ENCODE results near the gene TMEM108.

TMEM108 gene

DNA sequence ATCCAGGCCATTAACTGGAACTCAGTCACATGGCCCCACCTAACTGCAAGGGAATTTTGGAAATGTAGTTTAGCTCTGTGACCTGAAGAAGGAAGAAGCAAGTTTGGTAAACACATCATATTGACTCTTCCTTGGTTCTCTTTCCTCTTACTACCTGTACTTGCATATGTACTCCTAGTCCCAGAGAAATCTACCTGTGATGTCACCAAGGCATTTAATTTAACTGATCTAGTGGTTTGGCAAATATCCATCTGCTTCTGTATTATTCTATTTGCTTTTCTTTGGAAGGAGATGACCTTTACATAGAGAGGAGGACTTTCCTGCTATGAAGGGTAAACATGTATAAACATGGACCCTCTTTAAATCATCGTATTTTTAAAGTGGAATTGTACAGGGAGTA is 150.8 kb downstream of the TMEM108 start:
- Mint-ChIP-seq H3K36me3 (ENCODE audit: low read depth) (no peaks in the 10 kb centered on the region), H3K4me3 (no peak overlapping the region), H3K9me3 (no peaks in the 10 kb centered on the region), H3K4me1 (ENCODE audit: low read depth) (no peaks in the 10 kb centered on the region), H3K27me3 (ENCODE audit: low read depth) (no peaks in the 10 kb centered on the region), H3K27ac (no peak overlapping the region)

DNA sequence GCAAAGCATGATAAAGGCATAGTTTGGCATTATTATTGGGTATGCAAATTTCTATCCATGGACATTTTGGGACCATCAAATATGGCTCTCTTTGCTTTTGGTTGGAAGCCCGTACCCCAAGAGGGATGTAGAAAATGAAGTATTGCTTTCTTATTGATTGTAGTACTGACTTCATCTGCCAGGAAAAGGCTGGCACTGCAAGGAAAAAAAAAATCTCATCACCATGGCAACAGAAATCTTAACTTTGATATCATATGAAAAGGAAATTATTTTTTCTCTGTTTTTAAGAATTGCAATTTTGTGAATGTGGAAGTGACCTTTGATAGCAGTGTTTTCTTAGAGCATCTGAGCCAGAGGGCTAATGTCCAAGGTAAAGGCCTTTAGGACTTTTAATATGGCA is 151.7 kb downstream of the TMEM108 start:
- Mint-ChIP-seq H3K4me3 (no peak overlapping the region), H3K27me3 (ENCODE audit: low read depth) (no peaks in the 10 kb centered on the region), H3K27ac (no peak overlapping the region), H3K36me3 (ENCODE audit: low read depth) (no peaks in the 10 kb centered on the region), H3K9me3 (no peaks in the 10 kb centered on the region), H3K4me1 (ENCODE audit: low read depth) (no peaks in the 10 kb centered on the region)

DNA sequence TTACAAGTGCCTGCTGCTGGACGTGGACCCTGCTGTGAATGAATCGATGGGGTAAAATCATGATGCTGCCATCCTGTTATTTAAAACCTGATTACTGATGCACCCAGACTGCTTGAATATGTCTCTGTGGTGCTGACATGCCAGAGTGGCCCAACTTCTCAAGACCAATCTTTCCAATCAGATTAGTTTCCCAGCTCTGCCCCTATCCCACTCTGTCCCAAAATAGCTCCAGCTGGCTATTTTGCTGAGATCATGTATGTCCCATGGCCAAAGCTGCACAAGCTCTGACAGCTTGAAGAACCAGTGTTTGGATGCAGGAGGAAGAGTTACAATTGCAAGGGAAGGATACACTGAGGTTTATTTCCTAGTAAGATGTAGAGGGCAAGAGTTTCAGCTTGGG is 153.6 kb downstream of the TMEM108 start:
- H3K27ac Mint-ChIP-seq = no peak overlapping the region
- H3K4me3 Mint-ChIP-seq = no peak overlapping the region
- H3K36me3 Mint-ChIP-seq (ENCODE audit: low read depth) = no peaks in the 10 kb centered on the region
- no peaks in the 10 kb centered on the region for H3K27me3 Mint-ChIP-seq (ENCODE audit: low read depth)
- no peaks in the 10 kb centered on the region for H3K4me1 Mint-ChIP-seq (ENCODE audit: low read depth)
- no peaks in the 10 kb centered on the region for H3K9me3 Mint-ChIP-seq

DNA sequence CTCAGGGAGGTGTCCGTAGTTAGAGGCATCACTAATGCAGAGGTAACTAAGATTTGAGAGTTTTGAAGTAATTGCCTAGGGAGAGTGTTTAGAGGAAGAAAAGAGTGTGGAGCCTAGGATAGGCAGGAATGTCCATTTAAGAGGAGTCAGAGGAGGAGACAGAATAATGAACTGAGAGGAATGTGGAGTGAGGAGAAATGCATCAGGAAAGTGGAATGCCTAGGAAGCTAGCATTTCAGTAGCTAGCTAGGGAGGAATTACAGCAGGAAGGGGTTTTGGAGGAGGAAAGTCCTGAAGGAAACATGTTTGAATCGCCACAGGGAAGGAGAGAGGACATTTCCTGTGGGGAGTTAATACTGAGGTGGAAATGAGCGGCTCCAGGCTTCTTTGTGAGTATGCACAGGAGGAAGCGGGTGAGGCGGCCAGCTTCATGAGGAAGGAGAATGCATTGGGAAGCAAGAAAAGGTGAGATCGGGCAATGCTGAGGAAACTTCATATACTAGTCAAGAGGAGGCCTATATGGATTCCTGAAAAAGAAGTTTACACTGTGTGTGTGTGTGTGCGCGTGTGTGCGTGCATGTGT is 154.3 kb downstream of the TMEM108 start:
- no peaks in the 10 kb centered on the region for H3K36me3 Mint-ChIP-seq (ENCODE audit: low read depth)
- H3K27me3 Mint-ChIP-seq (ENCODE audit: low read depth) = no peaks in the 10 kb centered on the region
- no peaks in the 10 kb centered on the region for H3K4me1 Mint-ChIP-seq (ENCODE audit: low read depth)
- no peak overlapping the region for H3K4me3 Mint-ChIP-seq
- no peaks in the 10 kb centered on the region for H3K9me3 Mint-ChIP-seq
- no peak overlapping the region for H3K27ac Mint-ChIP-seq

DNA sequence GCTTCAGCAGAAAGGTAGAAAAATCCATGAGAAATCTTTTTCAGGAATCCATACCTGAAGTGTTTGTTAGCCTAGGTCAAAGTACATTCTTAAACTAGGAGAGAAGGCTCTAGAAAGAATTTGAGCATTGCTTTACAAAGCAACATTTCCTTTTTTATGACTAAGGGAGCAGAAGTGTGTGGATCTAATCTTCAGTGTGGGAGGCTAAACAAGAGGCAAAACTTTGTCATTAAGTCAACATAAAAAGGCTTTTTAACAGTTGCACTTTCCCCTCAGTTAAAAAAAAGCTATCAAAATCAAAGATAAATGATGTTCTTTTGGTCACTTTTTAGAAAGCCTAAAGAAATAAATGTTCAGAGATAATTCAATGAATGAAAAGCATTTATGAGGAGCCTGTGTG is 154.8 kb downstream of the TMEM108 start:
- H3K4me1 Mint-ChIP-seq (ENCODE audit: low read depth) = no peaks in the 10 kb centered on the region

DNA sequence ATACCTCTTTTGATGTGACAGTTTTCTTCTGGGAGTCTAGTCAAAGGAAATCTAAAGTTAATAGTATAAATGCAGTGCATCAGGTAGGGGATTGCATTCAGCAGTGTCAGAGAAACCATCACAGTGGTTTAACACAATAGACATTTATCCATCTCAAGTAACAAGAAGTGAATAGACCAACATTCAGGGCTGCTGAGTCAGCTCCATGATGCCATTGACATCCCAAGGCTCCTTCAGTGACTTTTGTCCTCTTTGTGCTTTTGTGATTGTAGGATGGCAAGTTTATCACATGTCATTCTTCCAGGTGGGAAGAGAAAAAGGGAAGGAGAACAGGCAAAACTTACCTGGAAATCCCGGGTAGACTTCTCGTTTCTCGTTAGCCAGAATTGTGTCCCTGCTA is 158.3 kb downstream of the TMEM108 start:
- Mint-ChIP-seq H3K9me3 (no peaks in the 10 kb centered on the region), H3K4me1 (ENCODE audit: low read depth) (no peaks in the 10 kb centered on the region), H3K27me3 (ENCODE audit: low read depth) (peaks cover 3% of the 10 kb centered on the region), H3K4me3 (no peak overlapping the region), H3K36me3 (ENCODE audit: low read depth) (no peaks in the 10 kb centered on the region), H3K27ac (no peak overlapping the region)

More for the DNA sequence above, 154.8 kb downstream of the TMEM108 start:
- H3K36me3 Mint-ChIP-seq (ENCODE audit: low read depth) = no peaks in the 10 kb centered on the region
- no peaks in the 10 kb centered on the region for H3K27me3 Mint-ChIP-seq (ENCODE audit: low read depth)
- no peak overlapping the region for H3K27ac Mint-ChIP-seq
- no peak overlapping the region for H3K4me3 Mint-ChIP-seq
- no peaks in the 10 kb centered on the region for H3K9me3 Mint-ChIP-seq

DNA sequence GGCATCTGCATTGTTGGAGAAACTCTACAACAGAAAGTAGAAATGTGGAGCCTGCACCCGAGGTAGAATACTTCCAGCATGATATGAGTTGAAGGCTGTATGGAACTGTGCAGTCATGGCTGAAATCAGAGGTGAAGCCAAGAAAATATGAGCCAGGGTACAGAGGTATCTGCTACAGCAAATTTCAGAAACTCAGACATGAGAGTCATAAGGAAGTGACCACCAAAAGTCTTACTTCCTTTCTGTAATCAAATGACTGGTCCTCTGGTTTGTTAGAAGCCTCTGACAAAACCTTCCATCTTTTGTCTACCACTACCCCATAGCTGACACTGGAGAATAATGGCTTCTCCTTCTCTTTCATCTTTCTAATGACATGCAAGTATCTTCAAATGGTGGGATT is 159.4 kb downstream of the TMEM108 start:
- no peaks in the 10 kb centered on the region for H3K36me3 Mint-ChIP-seq (ENCODE audit: low read depth)
- no peak overlapping the region for H3K4me3 Mint-ChIP-seq
- no peaks in the 10 kb centered on the region for H3K4me1 Mint-ChIP-seq (ENCODE audit: low read depth)
- no peaks in the 10 kb centered on the region for H3K9me3 Mint-ChIP-seq
- H3K27me3 Mint-ChIP-seq (ENCODE audit: low read depth) = peaks cover 3% of the 10 kb centered on the region
- H3K27ac Mint-ChIP-seq = no peak overlapping the region

DNA sequence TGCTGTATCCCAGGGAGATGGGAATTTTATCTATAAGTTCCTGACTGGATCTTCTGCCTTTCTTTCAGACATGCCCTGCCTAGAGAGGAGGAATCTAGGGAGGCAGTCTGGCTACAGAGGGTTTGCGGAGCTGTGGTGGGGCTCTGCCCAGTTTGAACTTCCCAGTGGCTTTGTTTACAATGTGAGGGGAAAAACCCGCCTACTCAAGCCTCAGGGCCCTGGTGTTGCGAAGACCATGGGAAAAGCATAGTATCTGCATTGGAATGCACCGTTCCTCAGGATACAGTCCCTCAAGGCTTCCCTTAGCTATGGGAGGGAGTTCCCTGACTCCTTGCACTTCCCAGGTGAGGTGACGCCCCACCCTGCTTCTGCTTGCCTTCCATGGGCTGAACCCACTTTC is 168.7 kb downstream of the TMEM108 start:
- Mint-ChIP-seq H3K27ac (no peak overlapping the region), H3K36me3 (ENCODE audit: low read depth) (no peaks in the 10 kb centered on the region), H3K4me1 (ENCODE audit: low read depth) (peaks cover 17% of the 10 kb centered on the region), H3K9me3 (peaks cover 10% of the 10 kb centered on the region), H3K4me3 (no peak overlapping the region), H3K27me3 (ENCODE audit: low read depth) (peaks cover 19% of the 10 kb centered on the region)

DNA sequence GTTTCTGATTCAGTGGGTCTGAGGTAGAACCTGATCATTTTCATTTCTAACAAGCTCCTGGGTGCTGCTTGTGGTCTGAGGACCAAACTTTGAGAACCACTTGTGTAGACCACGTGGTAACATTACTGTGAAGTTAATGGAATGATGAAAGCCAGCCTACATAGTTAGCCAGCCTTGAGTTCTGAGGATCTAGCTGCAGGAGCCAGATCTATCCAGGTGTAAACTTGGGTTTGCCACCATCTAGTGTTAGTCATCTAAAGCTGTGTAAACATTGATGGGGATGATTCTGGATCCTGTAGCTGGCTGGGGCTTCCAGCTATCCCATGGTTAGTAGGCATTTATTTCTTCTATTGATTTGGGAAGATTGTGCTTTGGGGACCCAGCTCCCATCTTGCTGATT is 170.0 kb downstream of the TMEM108 start:
- Mint-ChIP-seq H3K4me1 (ENCODE audit: low read depth) (peaks cover 17% of the 10 kb centered on the region), H3K9me3 (peaks cover 10% of the 10 kb centered on the region), H3K27ac (no peak overlapping the region), H3K4me3 (no peak overlapping the region), H3K36me3 (ENCODE audit: low read depth) (no peaks in the 10 kb centered on the region), H3K27me3 (ENCODE audit: low read depth) (peaks cover 19% of the 10 kb centered on the region)

DNA sequence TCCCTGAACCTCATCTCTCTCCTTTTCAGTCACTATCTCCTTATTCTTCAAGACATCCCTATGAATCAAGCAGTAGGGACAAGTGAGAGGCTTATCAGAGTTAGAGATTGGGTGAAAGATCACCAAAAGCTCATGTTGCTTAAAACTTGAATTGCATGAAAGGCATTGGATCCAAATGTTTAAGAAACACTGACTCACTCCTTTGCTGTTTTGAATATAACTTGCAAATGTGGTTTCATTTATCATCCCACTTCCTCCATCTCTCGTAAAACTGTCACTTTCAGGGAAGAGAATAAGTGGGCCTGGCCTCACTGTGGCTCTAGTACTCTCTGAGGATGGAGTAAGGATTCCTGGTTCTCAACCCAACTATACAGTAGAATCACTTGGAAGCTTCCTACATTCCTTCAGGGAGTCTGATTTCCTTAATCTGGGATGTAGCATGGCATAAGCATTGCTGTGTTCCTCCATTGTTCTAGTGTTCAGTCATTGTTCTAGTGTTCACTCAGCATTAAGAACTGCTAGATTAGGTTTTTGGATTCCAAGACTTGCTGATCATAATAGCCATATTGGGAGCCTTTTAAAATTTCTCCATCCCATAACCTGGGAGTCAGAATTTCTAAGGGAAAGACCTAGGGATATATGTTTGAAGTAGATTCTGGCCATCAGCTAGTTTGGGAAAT is 171.8 kb downstream of the TMEM108 start:
- no peaks in the 10 kb centered on the region for H3K36me3 Mint-ChIP-seq (ENCODE audit: low read depth)
- H3K27me3 Mint-ChIP-seq (ENCODE audit: low read depth) = peaks cover 10% of the 10 kb centered on the region
- no peak overlapping the region for H3K4me3 Mint-ChIP-seq
- peaks cover 17% of the 10 kb centered on the region for H3K4me1 Mint-ChIP-seq (ENCODE audit: low read depth)
- H3K27ac Mint-ChIP-seq = peak overlapping the region; percentile 18
- peaks cover 3% of the 10 kb centered on the region for H3K9me3 Mint-ChIP-seq

DNA sequence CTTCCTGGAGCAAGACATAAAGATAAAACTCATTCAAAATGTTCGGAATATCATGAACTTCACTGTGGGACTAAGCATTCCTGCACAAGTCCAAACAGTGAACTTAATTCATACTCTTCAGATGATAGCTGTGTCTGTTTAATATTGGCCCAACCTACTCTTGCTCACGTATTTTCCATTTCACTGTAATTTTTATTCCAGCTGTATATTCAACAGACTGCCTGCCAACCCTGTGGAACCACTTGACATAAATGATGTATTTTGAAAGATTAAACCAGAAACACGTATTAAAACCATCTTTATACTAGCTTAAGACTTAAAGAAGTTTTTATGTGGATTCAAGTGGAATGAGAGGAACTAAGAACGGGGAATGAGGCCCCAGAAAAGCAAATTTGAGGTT is 172.5 kb downstream of the TMEM108 start:
- Mint-ChIP-seq H3K36me3 (ENCODE audit: low read depth) (no peaks in the 10 kb centered on the region), H3K4me1 (ENCODE audit: low read depth) (peaks cover 17% of the 10 kb centered on the region), H3K27me3 (ENCODE audit: low read depth) (peaks cover 4% of the 10 kb centered on the region), H3K9me3 (no peaks in the 10 kb centered on the region), H3K27ac (no peak overlapping the region), H3K4me3 (no peak overlapping the region)

DNA sequence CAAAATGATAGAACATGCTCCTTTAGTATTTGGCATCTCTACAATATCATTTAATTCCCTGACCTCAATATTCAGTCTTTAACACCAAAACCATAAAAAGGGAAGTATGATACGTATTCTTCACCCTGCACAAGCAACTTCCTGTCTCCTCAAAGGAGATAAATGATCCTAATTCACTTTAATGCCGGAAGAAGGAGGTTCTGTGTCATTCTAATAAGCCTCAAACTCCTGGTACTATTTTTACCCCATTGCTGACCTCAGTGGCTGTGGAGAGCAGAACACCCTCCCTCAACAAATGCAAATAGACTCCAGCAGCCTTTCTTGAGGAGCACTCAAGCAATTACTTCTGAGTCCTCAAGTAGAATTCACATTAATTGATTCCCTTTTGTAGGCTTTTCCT is 173.3 kb downstream of the TMEM108 start:
- Mint-ChIP-seq H3K9me3 (no peaks in the 10 kb centered on the region), H3K4me3 (no peak overlapping the region), H3K36me3 (ENCODE audit: low read depth) (no peaks in the 10 kb centered on the region), H3K27ac (no peak overlapping the region), H3K27me3 (ENCODE audit: low read depth) (no peaks in the 10 kb centered on the region), H3K4me1 (ENCODE audit: low read depth) (peaks cover 17% of the 10 kb centered on the region)

DNA sequence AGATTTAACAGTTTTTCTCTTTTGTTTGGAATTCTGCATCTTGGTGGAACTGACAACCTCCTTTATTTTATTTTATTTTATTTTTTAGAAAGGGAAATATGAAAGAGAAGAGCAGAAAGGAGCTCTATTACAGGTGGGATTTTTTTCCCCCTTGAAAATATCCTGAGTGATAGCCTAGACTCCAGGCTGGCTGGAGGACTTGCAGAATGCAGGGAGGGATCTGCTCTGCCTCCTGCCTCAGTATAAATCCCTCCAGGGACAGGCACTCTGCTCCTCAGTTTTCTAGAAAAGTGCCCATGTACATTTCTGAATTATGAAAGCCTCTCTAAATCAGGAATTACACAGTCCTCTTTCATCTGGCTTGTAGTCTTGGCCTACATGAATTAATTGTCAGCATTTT is 173.7 kb downstream of the TMEM108 start:
- Mint-ChIP-seq H3K4me1 (ENCODE audit: low read depth) (peaks cover 17% of the 10 kb centered on the region), H3K36me3 (ENCODE audit: low read depth) (no peaks in the 10 kb centered on the region), H3K4me3 (no peak overlapping the region), H3K27ac (no peak overlapping the region), H3K27me3 (ENCODE audit: low read depth) (no peaks in the 10 kb centered on the region), H3K9me3 (no peaks in the 10 kb centered on the region)

DNA sequence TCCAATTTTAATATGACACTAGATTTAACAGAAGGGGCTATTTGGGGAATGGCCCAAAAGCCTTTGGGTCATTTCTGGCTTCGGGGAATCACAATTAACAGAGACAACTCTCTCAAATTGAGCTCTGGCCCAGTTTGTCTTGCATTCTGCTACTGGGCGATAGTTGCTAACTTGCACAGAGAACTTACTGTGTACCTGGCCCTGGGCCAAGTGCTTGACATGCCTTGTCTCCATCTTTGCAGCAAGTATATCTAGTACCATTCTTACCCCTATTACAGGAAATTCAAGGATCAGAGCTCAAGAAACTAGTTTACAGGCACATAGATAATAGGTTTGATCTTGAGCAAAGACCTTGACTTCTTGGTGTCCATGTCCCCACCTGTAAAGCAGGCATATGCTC is 175.7 kb downstream of the TMEM108 start:
- Mint-ChIP-seq H3K4me3 (no peak overlapping the region), H3K36me3 (ENCODE audit: low read depth) (no peaks in the 10 kb centered on the region), H3K4me1 (ENCODE audit: low read depth) (peaks cover 17% of the 10 kb centered on the region), H3K9me3 (peaks cover 3% of the 10 kb centered on the region), H3K27ac (no peak overlapping the region), H3K27me3 (ENCODE audit: low read depth) (no peaks in the 10 kb centered on the region)

DNA sequence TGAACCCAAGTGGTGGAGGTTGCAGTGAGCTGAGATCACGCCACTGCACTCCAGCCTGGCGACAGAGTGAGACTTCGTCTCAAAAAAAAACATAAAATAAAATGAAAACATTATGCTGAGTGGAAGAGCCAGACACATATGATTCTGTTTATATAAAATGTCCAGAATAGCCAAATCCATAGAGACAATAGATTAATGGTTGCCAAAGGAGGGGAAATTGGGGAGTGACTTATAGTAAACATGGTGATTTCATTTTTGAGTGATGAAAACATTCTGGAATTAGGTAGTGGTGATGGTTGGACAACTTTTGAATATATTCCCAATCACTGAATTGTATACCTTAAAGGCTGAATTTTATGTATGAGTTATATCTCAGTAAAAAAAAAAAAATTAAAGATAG is 189.6 kb downstream of the TMEM108 start:
- Mint-ChIP-seq H3K27me3 (ENCODE audit: low read depth) (no peaks in the 10 kb centered on the region), H3K9me3 (peaks cover 22% of the 10 kb centered on the region), H3K4me1 (ENCODE audit: low read depth) (no peaks in the 10 kb centered on the region), H3K27ac (no peak overlapping the region), H3K4me3 (no peak overlapping the region), H3K36me3 (ENCODE audit: low read depth) (no peaks in the 10 kb centered on the region)

DNA sequence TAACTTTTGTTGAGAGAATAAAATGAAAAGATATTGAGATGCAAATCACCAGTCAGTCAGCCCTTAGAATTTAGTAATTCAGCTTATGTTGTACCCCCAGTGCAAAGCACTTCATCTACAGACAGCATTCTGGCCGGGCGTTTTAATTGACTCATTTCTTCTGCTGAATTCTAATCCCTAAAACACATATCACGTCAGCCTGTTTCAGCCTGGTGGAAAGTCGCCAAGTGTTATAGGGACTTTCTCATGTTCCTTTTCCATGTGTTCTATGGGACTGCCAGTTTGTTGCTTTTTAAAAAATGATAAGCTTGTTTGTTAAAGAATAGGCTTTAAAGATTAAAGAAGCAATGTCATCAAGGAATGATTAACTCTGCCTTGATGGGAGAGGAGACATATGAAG is 192.0 kb downstream of the TMEM108 start:
- Mint-ChIP-seq H3K4me1 (ENCODE audit: low read depth) (no peaks in the 10 kb centered on the region), H3K4me3 (no peak overlapping the region), H3K27ac (no peak overlapping the region), H3K9me3 (peaks cover 10% of the 10 kb centered on the region), H3K27me3 (ENCODE audit: low read depth) (no peaks in the 10 kb centered on the region), H3K36me3 (ENCODE audit: low read depth) (no peaks in the 10 kb centered on the region)
